H1 (cell line): ENCODE measurements around the gene DCHS1. TPM values are rescaled to one million over a fixed set of nuclear protein-coding genes. Genes with fewer than 3 reads are reported as not detected.
A peak's percentile ranks its signal among the peaks of the same experiment; 100 is the strongest.
"Not testable (repeated sequence)": the region's sequence is repeated elsewhere in the genome, so short reads cannot be mapped to it uniquely, and the experiment has no call there.

Experiments used
- CTCF ChIA-PET: fragments of 300-600 bp; sonication (Branson Sonifier 250); formaldehyde crosslinking; loops from one replicate; lab custom pipeline; 2021; ENCODE audit not compliant: partially characterized antibody; lab: Charles Lee
- POLR2A ChIA-PET: fragments of 300-600 bp; sonication (Branson Sonifier 250); formaldehyde crosslinking; loops from one replicate; lab custom pipeline; 2021; ENCODE audit warnings: inconsistent platforms; ENCODE audit not compliant: partially characterized antibody; lab: Charles Lee
- DNase-seq, 2 experiments: peaks; one replicate each; pipeline versions ENCODE4 v3.0.0 to v3.0.0-alpha.2; 2010 to 2022; ENCODE audit warnings: low spot score in 2 of 2, low read depth in 1 of 2, mixed read lengths in 1 of 2
- FAIRE-seq: peaks from 2 replicates; lab custom pipeline; 2011; peaks lifted over from hg19 to GRCh38; lab: Jason Lieb, UNC
- H2AFZ ChIP-seq: 2 replicates; pipeline ENCODE4 v1.8.1; 2012; ENCODE audit warnings: low read length, inconsistent platforms
- H2AK5ac ChIP-seq: 2 replicates; pipeline ENCODE4 v1.6.1; 2013; ENCODE audit warnings: low read depth, low read length
- H2BK120ac ChIP-seq: replicated peaks from 2 replicates; pipeline ENCODE3; 2013; ENCODE audit warnings: low read depth, low read length, inconsistent platforms
- H2BK12ac ChIP-seq: 2 replicates; pipeline ENCODE4 v1.6.1; 2013; ENCODE audit warnings: low read depth, low read length
- H2BK15ac ChIP-seq: 2 replicates; pipeline ENCODE4 v1.6.1; 2013; ENCODE audit warnings: low read length
- H2BK20ac ChIP-seq: 2 replicates; pipeline ENCODE4 v1.6.1; 2013; ENCODE audit warnings: low read length
- H2BK5ac ChIP-seq: 2 replicates; pipeline ENCODE4 v1.6.1; 2013; ENCODE audit warnings: low read depth, low read length
- H3K14ac ChIP-seq: 2 replicates; pipeline ENCODE4 v1.6.1; 2013; ENCODE audit warnings: inconsistent platforms; ENCODE audit not compliant: insufficient read length
- H3K18ac ChIP-seq: 2 replicates; pipeline ENCODE4 v1.6.1; 2013; ENCODE audit warnings: low read length; ENCODE audit errors: extremely low read depth
- H3K23ac ChIP-seq: 2 replicates; pipeline ENCODE4 v1.6.1; 2013; ENCODE audit warnings: inconsistent platforms; ENCODE audit not compliant: insufficient read length
- H3K23me2 ChIP-seq: 2 replicates; pipeline ENCODE4 v1.6.1; 2013; ENCODE audit warnings: low read depth, low read length
- H3K27ac ChIP-seq: 2 replicates; pipeline ENCODE4 v1.6.1; 2011; ENCODE audit warnings: low read depth, low read length, inconsistent platforms
- H3K27me3 ChIP-seq, 4 experiments: replicated peaks in 1 of 4; 1 replicate in 1 of 4; 2 replicates in 3 of 4; pipeline versions ENCODE4 v1.6.1 to v1.8.1; 2011 to 2013; ENCODE audit warnings: low read length in 3 of 4, mild to moderate bottlenecking in 3 of 4, inconsistent platforms in 2 of 4, mixed read lengths in 2 of 4, moderate library complexity in 1 of 4; ENCODE audit not compliant: control insufficient read depth in 3 of 4, insufficient read depth in 3 of 4; ENCODE audit errors: extremely low read depth in 1 of 4
- H3K36me3 ChIP-seq, 4 experiments: 2 replicates each; pipeline versions ENCODE4 v1.6.1 to v1.8.1; 2011 to 2013; ENCODE audit warnings: mild to moderate bottlenecking in 4 of 4, low read length in 3 of 4, moderate library complexity in 2 of 4, control low read depth in 1 of 4, inconsistent platforms in 1 of 4; ENCODE audit not compliant: insufficient read depth in 4 of 4, control insufficient read depth in 2 of 4
- H3K4ac ChIP-seq: replicated peaks from 2 replicates; pipeline ENCODE3; 2013; ENCODE audit warnings: low read length, low read depth, mixed read lengths, inconsistent platforms; ENCODE audit not compliant: insufficient read length
- H3K4me1 ChIP-seq, 4 experiments: replicated peaks in 1 of 4; 1 replicate in 1 of 4; 2 replicates in 3 of 4; pipeline versions ENCODE4 v1.6.1 to v1.8.1; 2011 to 2013; ENCODE audit warnings: low read length in 3 of 4, inconsistent platforms in 2 of 4, mixed read lengths in 1 of 4; ENCODE audit not compliant: insufficient read depth in 4 of 4, control insufficient read depth in 3 of 4
- H3K4me2 ChIP-seq, 2 experiments: 2 replicates each; pipeline versions ENCODE4 v1.6.1 to v1.8.1; 2011 to 2013; ENCODE audit warnings: low read depth in 2 of 2, low read length in 2 of 2, control low read depth in 1 of 2, inconsistent platforms in 1 of 2, mild to moderate bottlenecking in 1 of 2; ENCODE audit not compliant: insufficient read depth in 1 of 2
- H3K4me3 ChIP-seq, 4 experiments: fragments of 200-600, 300-600 bp in 1 of 4; sonication (generic), shearing (Covaris generic), sonication (Bioruptor Twin) in 1 of 4; 2 replicates each; pipeline versions ENCODE4 v1.5.1 to v1.8.1; 2011 to 2016; ENCODE audit warnings: low read length in 4 of 4, low read depth in 3 of 4, control low read depth in 2 of 4, inconsistent platforms in 2 of 4, mild to moderate bottlenecking in 2 of 4, mixed read lengths in 1 of 4, moderate library complexity in 1 of 4; ENCODE audit not compliant: insufficient read depth in 2 of 4; ENCODE audit errors: extremely low read depth in 1 of 4
- H3K56ac ChIP-seq: replicated peaks from 2 replicates; pipeline ENCODE3; 2013; ENCODE audit warnings: low read depth, mild to moderate bottlenecking, mixed read lengths, low read length, inconsistent platforms; ENCODE audit not compliant: insufficient read length
- H3K79me1 ChIP-seq: 2 replicates; pipeline ENCODE4 v1.6.1; 2013; ENCODE audit warnings: low read depth, low read length, control low read depth
- H3K79me2 ChIP-seq, 2 experiments: 2 replicates each; pipeline versions ENCODE4 v1.6.1 to v1.8.1; 2012 to 2013; ENCODE audit warnings: low read length in 2 of 2, mild to moderate bottlenecking in 2 of 2, inconsistent platforms in 1 of 2; ENCODE audit not compliant: insufficient read depth in 2 of 2, control insufficient read depth in 1 of 2
- H3K9ac ChIP-seq, 4 experiments: replicated peaks in 1 of 4; 1 replicate in 1 of 4; 2 replicates in 3 of 4; pipeline versions ENCODE4 v1.6.1 to v1.8.1; 2011 to 2013; ENCODE audit warnings: low read depth in 3 of 4, low read length in 3 of 4, control low read depth in 2 of 4, mild to moderate bottlenecking in 2 of 4, moderate library complexity in 2 of 4, inconsistent platforms in 1 of 4; ENCODE audit errors: extremely low read depth in 1 of 4
- H3K9me3 ChIP-seq, 2 experiments: 2 replicates each; pipeline versions ENCODE4 v1.6.1 to v1.8.1; 2012 to 2013; ENCODE audit warnings: mild to moderate bottlenecking in 2 of 2, moderate library complexity in 2 of 2, control low read depth in 1 of 2, inconsistent platforms in 1 of 2, low read depth in 1 of 2, low read length in 1 of 2, mixed read lengths in 1 of 2; ENCODE audit not compliant: insufficient read depth in 2 of 2
- H4K20me1 ChIP-seq, 2 experiments: replicated peaks in 1 of 2; 2 replicates each; pipeline versions ENCODE3 to v1.8.1; 2011 to 2013; ENCODE audit warnings: inconsistent platforms in 2 of 2, low read length in 2 of 2, mild to moderate bottlenecking in 1 of 2; ENCODE audit not compliant: insufficient read depth in 2 of 2, control insufficient read depth in 1 of 2
- H4K5ac ChIP-seq: 2 replicates; pipeline ENCODE4 v1.6.1; 2013; ENCODE audit warnings: low read length, low read depth, mixed read lengths, inconsistent platforms; ENCODE audit not compliant: insufficient read length
- H4K8ac ChIP-seq: 2 replicates; pipeline ENCODE4 v1.8.0; 2013; ENCODE audit warnings: mild to moderate bottlenecking, moderate library complexity, low read length, inconsistent platforms; ENCODE audit not compliant: insufficient read depth; ENCODE audit errors: extremely low read depth
- H4K91ac ChIP-seq: replicated peaks from 2 replicates; pipeline ENCODE3; 2013; ENCODE audit warnings: low read length, mixed read lengths, inconsistent platforms; ENCODE audit not compliant: insufficient read length
- WGBS, 2 experiments: shearing (Covaris generic) in 1 of 2; methylation state at CpG; one replicate each; pipeline versions ENCODE4 v1.1.6 to v1.1.7; 2013 to 2015; ENCODE audit warnings: low lambda C conversion rate in 2 of 2, mixed read lengths in 2 of 2, inconsistent platforms in 1 of 2, low coverage in 1 of 2, missing lambda C conversion rate in 1 of 2; ENCODE audit not compliant: insufficient replicate concordance in 2 of 2, insufficient coverage in 1 of 2, insufficient read length in 1 of 2; ENCODE audit errors: extremely low coverage in 1 of 2, missing lambda C conversion rate in 1 of 2; 5-methylcytosine and 5-hydroxymethylcytosine counted together
- polyA plus RNA-seq, 7 experiments: library from polyadenylated mRNA; depleted of rRNA in 3 of 7; stranded (reverse) in 5 of 7; unstranded in 2 of 7; fragments of >200 nt in 5 of 7; fragments of 200-250 nt in 2 of 7; gene quantifications; 1 replicate in 5 of 7; 2 replicates in 1 of 7; 4 replicates in 1 of 7; pipeline versions ENCODE4 v1.2.1 to v1.2.3, GENCODE V29; 2011 to 2013; ENCODE audit warnings: missing spikeins in 2 of 7, mixed read lengths in 2 of 7
- total RNA-seq: library from RNA; stranded (reverse); fragmentation: NEBNext Ultra II Directional; extraction: Animal tissue kit (Norgen Biotek cat#: 25700); gene quantifications from 2 replicates; pipeline ENCODE4 v1.2.1, GENCODE V29; 2021

Gene DCHS1
- total and polyA plus RNA-seq, 2 of the 8 experiments (the other 6 are each of a cell fraction or from before 2014, with no cell fraction given) = 8.2 to 10.5 TPM

GRCh38 chr11:6684068-6684467 is 28.5 kb upstream of the DCHS1 start:
- H2BK20ac ChIP-seq, H3K23ac ChIP-seq, H3K27ac ChIP-seq, H2AK5ac ChIP-seq, H2BK12ac ChIP-seq, H3K27me3 ChIP-seq, H3K56ac ChIP-seq, H3K18ac ChIP-seq, H3K9ac ChIP-seq, FAIRE-seq, H3K4ac ChIP-seq, H4K8ac ChIP-seq, H3K79me1 ChIP-seq, H2BK5ac ChIP-seq, H3K14ac ChIP-seq, DNase-seq, H3K9me3 ChIP-seq, H4K91ac ChIP-seq, H2AFZ ChIP-seq, H3K4me1 ChIP-seq, H4K20me1 ChIP-seq, H3K23me2 ChIP-seq, H2BK15ac ChIP-seq, H2BK120ac ChIP-seq: not testable (repeated sequence)
- H3K36me3 ChIP-seq = peaks cover 9 to 21% (median 14%) of the 10 kb centered on the region in 4 experiments; a peak in 7 of 8 replicates
- H3K79me2 ChIP-seq = peaks cover 0 to 21% of the 10 kb centered on the region in 2 experiments; a peak in 3 of 4 replicates
- H3K4me3 ChIP-seq = peak overlapping the region in 1 of 4 experiments; percentile 98; a peak in 2 of 8 replicates
- peak overlapping the region; percentile 32 for H4K5ac ChIP-seq
- CTCF ChIA-PET = interaction anchor here (0.8 to 5.3 kb wide), 15 partner anchors 9 to 305 kb away, joined by 3 to 22 read pairs (median 4); no protein-coding TSS in a partner anchor
- WGBS, 2 experiments = 93% methylated on average over 12 of the region's 14 CpGs; no CpG with 5 or more reads in 1 of the 2 experiments
- POLR2A ChIA-PET = interaction anchor here (0.6 to 1.9 kb wide), 6 partner anchors 10 to 364 kb away, joined by 3 to 13 read pairs (median 3); partner anchors contain the start of genes CAVIN3, TAF10 and TPP1
- peak overlapping the region; percentile 76 to 95; a peak in 3 of 4 replicates for H3K4me2 ChIP-seq
